GM10248 (cell line): ENCODE measurements around the gene SEMA3F.

Experiments
- CTCF ChIA-PET: fragments of 300-600 bp; sonication (Branson Sonifier 250); formaldehyde crosslinking; extraction: SDS; loops from one replicate; lab custom pipeline; 2021; ENCODE audit warnings: antibody characterized with exemption; lab: Yijun Ruan, JAX
- POLR2A ChIA-PET: fragments of 350-650 bp; sonication (Branson Sonifier 250); formaldehyde crosslinking; extraction: SDS; loops from one replicate; lab custom pipeline; 2020; ENCODE audit warnings: antibody characterized with exemption; lab: Yijun Ruan, JAX
- DNase-seq: peaks from one replicate; pipeline ENCODE4 v3.0.0; 2012; ENCODE audit errors: extremely low spot score
- CTCF ChIP-seq: IDR thresholded peaks from 2 replicates; pipeline ENCODE4 v1.5.1; 2012; ENCODE audit warnings: mild to moderate bottlenecking, low read depth; ENCODE audit errors: extremely low read depth, missing control alignments, control extremely low read depth

The SEMA3F gene

GRCh38 chr3:50189989-50190388 is 34.9 kb downstream of the SEMA3F start:
- ChIA-PET POLR2A (no interaction called here), CTCF (interaction anchor here (1.0 to 16.1 kb wide), 8 partner anchors 11 to 70 kb away, joined by 3 to 393 read pairs (median 3); no protein-coding TSS in a partner anchor)
- DNase-seq = no peak
- TF ChIP-seq CTCF = no peak

- no peak for TF ChIP-seq CTCF
- DNase-seq = no peak
- POLR2A ChIA-PET = no interaction called here
- CTCF ChIA-PET = interaction anchor here (1.2 to 16.1 kb wide), 11 partner anchors 8 to 75 kb away, joined by 3 to 393 read pairs (median 4); partner anchors contain the start of gene SLC38A3
Observed at GRCh38 chr3:50190936-50191660, 36.0 kb downstream of the SEMA3F start, which contains the start of gene GNAT1. GNAT1 (plus strand) TSS chr3:50191610; CDS start chr3:50191726, 116 bp downstream.

- POLR2A ChIA-PET = no interaction called here
- no peak for DNase-seq
- TF ChIP-seq CTCF = no peak
- CTCF ChIA-PET = interaction anchor here (0.7 to 16.1 kb wide), 22 partner anchors 9 to 389 kb away, joined by 3 to 393 read pairs (median 4); partner anchors contain the start of genes GNAI2, INKA1, SEMA3B and SLC38A3
Observed at GRCh38 chr3:50192124-50192523, 37.0 kb downstream of the SEMA3F start.

- DNase-seq = peak; percentile 85
- ChIA-PET CTCF (interaction anchor here (0.7 to 16.1 kb wide), 22 partner anchors 10 to 389 kb away, joined by 3 to 393 read pairs (median 4); partner anchors contain the start of genes GNAI2, INKA1, SEMA3B and SLC38A3), POLR2A (no interaction called here)
- peak; percentile 97 for TF ChIP-seq CTCF
Observed at GRCh38 chr3:50192689-50193141, 37.6 kb downstream of the SEMA3F start.

- CTCF ChIA-PET = interaction anchor here (0.8 to 16.1 kb wide), 18 partner anchors 11 to 85 kb away, joined by 3 to 393 read pairs (median 8); partner anchors contain the start of genes GNAI2, LSMEM2 and SLC38A3
- POLR2A ChIA-PET = no interaction called here
- no peak for DNase-seq
- TF ChIP-seq CTCF = no peak
Observed at GRCh38 chr3:50193286-50193685, 38.2 kb downstream of the SEMA3F start.

DNA sequence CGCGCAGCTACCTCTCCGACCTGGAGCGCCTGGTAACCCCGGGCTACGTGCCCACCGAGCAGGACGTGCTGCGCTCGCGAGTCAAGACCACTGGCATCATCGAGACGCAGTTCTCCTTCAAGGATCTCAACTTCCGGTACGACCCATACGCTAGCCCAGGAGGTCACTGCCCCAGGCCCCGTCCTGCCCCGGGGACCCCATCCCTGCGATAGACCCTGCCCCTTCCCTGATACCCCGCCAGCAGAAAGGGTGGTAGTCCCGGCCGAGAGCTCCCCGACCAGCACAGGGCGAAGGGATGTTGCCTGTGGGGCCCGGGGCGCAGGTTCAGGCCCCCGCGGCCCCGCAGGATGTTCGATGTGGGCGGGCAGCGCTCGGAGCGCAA is 38.6 kb downstream of the SEMA3F start:
- ChIA-PET CTCF (interaction anchor here (0.8 to 16.1 kb wide), 20 partner anchors 11 to 131 kb away, joined by 3 to 393 read pairs (median 8); partner anchors contain the start of genes GNAI2, IFRD2, LSMEM2 and SLC38A3), POLR2A (no interaction called here)
- no peak for TF ChIP-seq CTCF

More for the DNA sequence above, 38.6 kb downstream of the SEMA3F start:
- no peak for DNase-seq
